Measurements from ENCODE around the gene SNX9.
"Not testable (repeated sequence)": the region's sequence is repeated elsewhere in the genome, so short reads cannot be mapped to it uniquely, and the experiment has no call there.

SNX9 gene

GRCh38 chr6:157944983-157945931 lies 122.2 kb downstream of the SNX9 start:
- Mint-ChIP-seq H3K27me3 (no peaks in the 10 kb centered on the region), H3K27ac (peak overlapping the region; percentile 42), H3K4me1 (peaks cover 11% of the 10 kb centered on the region), H3K36me3 (peaks cover 64% of the 10 kb centered on the region), H3K4me3 (no peak overlapping the region), H3K9me3 (peaks cover 6% of the 10 kb centered on the region)
- ATAC-seq: no peak

- Mint-ChIP-seq H3K9me3 (peaks cover 10% of the 10 kb centered on the region), H3K4me1 (peaks cover 11% of the 10 kb centered on the region), H3K36me3 (peaks cover 56% of the 10 kb centered on the region), H3K27ac (peak overlapping the region; percentile 42), H3K4me3 (no peak overlapping the region), H3K27me3 (no peaks in the 10 kb centered on the region)
- no peak for ATAC-seq
These were observed 123.1 kb downstream of the SNX9 start for GRCh38 chr6:157946053-157946617.

- Mint-ChIP-seq H3K4me3 (no peak overlapping the region), H3K27ac (peak overlapping the region; percentile 42), H3K36me3 (peaks cover 49% of the 10 kb centered on the region), H3K9me3 (peaks cover 10% of the 10 kb centered on the region), H3K27me3 (no peaks in the 10 kb centered on the region), H3K4me1 (peaks cover 11% of the 10 kb centered on the region)
- peak; percentile 57 for ATAC-seq
These were observed 124.0 kb downstream of the SNX9 start for GRCh38 chr6:157946865-157947532.

GRCh38 chr6:157950899-157951298 lies 127.9 kb downstream of the SNX9 start:
- not testable (repeated sequence) for ATAC-seq, H3K9me3 Mint-ChIP-seq, H3K4me3 Mint-ChIP-seq, H3K27ac Mint-ChIP-seq
- peaks cover 15% of the 10 kb centered on the region for H3K36me3 Mint-ChIP-seq
- H3K4me1 Mint-ChIP-seq: peaks cover 11% of the 10 kb centered on the region
- peaks cover 18% of the 10 kb centered on the region for H3K27me3 Mint-ChIP-seq

- ATAC-seq: no peak
- H3K36me3 Mint-ChIP-seq: peaks cover 6% of the 10 kb centered on the region
- H3K9me3 Mint-ChIP-seq: peaks cover 10% of the 10 kb centered on the region
- peaks cover 18% of the 10 kb centered on the region for H3K27me3 Mint-ChIP-seq
- H3K4me1 Mint-ChIP-seq: peaks cover 3% of the 10 kb centered on the region
- H3K4me3 Mint-ChIP-seq: no peak overlapping the region
- no peak overlapping the region for H3K27ac Mint-ChIP-seq
These were observed 128.8 kb downstream of the SNX9 start for GRCh38 chr6:157951828-157952227.

- H3K9me3 Mint-ChIP-seq: peaks cover 10% of the 10 kb centered on the region
- H3K4me1 Mint-ChIP-seq: no peaks in the 10 kb centered on the region
- peaks cover 6% of the 10 kb centered on the region for H3K36me3 Mint-ChIP-seq
- no peak for ATAC-seq
- no peak overlapping the region for H3K27ac Mint-ChIP-seq
- H3K4me3 Mint-ChIP-seq: no peak overlapping the region
- peaks cover 18% of the 10 kb centered on the region for H3K27me3 Mint-ChIP-seq
These were observed 129.9 kb downstream of the SNX9 start for GRCh38 chr6:157952861-157953351.

- H3K27me3 Mint-ChIP-seq: peaks cover 18% of the 10 kb centered on the region
- H3K36me3 Mint-ChIP-seq: peaks cover 5% of the 10 kb centered on the region
- H3K4me1 Mint-ChIP-seq: no peaks in the 10 kb centered on the region
- H3K9me3 Mint-ChIP-seq: peaks cover 9% of the 10 kb centered on the region
- H3K27ac Mint-ChIP-seq: peak overlapping the region; percentile 30
- H3K4me3 Mint-ChIP-seq: no peak overlapping the region
- no peak for ATAC-seq
These were observed 130.6 kb downstream of the SNX9 start for GRCh38 chr6:157953580-157954091.

GRCh38 chr6:157954150-157955117 lies 131.4 kb downstream of the SNX9 start:
- Mint-ChIP-seq H3K4me3 (no peak overlapping the region), H3K36me3 (peaks cover 10% of the 10 kb centered on the region), H3K4me1 (no peaks in the 10 kb centered on the region), H3K9me3 (peaks cover 15% of the 10 kb centered on the region), H3K27me3 (peaks cover 18% of the 10 kb centered on the region), H3K27ac (peak overlapping the region; percentile 30)
- ATAC-seq: peak; percentile 20

- H3K4me3 Mint-ChIP-seq: no peak overlapping the region
- H3K27ac Mint-ChIP-seq: no peak overlapping the region
- no peak for ATAC-seq
- peaks cover 26% of the 10 kb centered on the region for H3K27me3 Mint-ChIP-seq
- H3K36me3 Mint-ChIP-seq: peaks cover 18% of the 10 kb centered on the region
- peaks cover 18% of the 10 kb centered on the region for H3K9me3 Mint-ChIP-seq
- H3K4me1 Mint-ChIP-seq: no peaks in the 10 kb centered on the region
These were observed 132.6 kb downstream of the SNX9 start for GRCh38 chr6:157955675-157956074.

GRCh38 chr6:157956171-157956730 lies 133.2 kb downstream of the SNX9 start:
- H3K27me3 Mint-ChIP-seq: peaks cover 26% of the 10 kb centered on the region
- no peaks in the 10 kb centered on the region for H3K4me1 Mint-ChIP-seq
- peaks cover 14% of the 10 kb centered on the region for H3K9me3 Mint-ChIP-seq
- no peak for ATAC-seq
- no peak overlapping the region for H3K27ac Mint-ChIP-seq
- H3K4me3 Mint-ChIP-seq: no peak overlapping the region
- H3K36me3 Mint-ChIP-seq: peaks cover 18% of the 10 kb centered on the region

- Mint-ChIP-seq H3K4me1 (no peaks in the 10 kb centered on the region), H3K27me3 (peaks cover 13% of the 10 kb centered on the region), H3K27ac (no peak overlapping the region), H3K9me3 (peaks cover 14% of the 10 kb centered on the region), H3K36me3 (peaks cover 18% of the 10 kb centered on the region), H3K4me3 (no peak overlapping the region)
- ATAC-seq: no peak
These were observed 136.6 kb downstream of the SNX9 start for GRCh38 chr6:157959451-157960227.

GRCh38 chr6:157961153-157961831 lies 138.2 kb downstream of the SNX9 start:
- H3K4me3 Mint-ChIP-seq: no peak overlapping the region
- H3K9me3 Mint-ChIP-seq: peaks cover 14% of the 10 kb centered on the region

More at GRCh38 chr6:157961153-157961831, 138.2 kb downstream of the SNX9 start:
- H3K27ac Mint-ChIP-seq: no peak overlapping the region
- peaks cover 8% of the 10 kb centered on the region for H3K27me3 Mint-ChIP-seq
- ATAC-seq: no peak
- H3K4me1 Mint-ChIP-seq: no peaks in the 10 kb centered on the region
- peaks cover 18% of the 10 kb centered on the region for H3K36me3 Mint-ChIP-seq
